Measurements from ENCODE around the gene NTRK1. TPM values are rescaled to one million over a fixed set of nuclear protein-coding genes. Genes with fewer than 3 reads are reported as not detected.

Gene NTRK1
- total RNA-seq, 1 experiment from 2014 or later = 0.24 TPM

- H4K91ac ChIP-seq (ENCODE audit: insufficient read length, low read depth, low read length) = no peak overlapping the region
- no peak overlapping the region for H3K56ac ChIP-seq (ENCODE audit: insufficient read length, low read depth, low read length)
- H3K27ac ChIP-seq (ENCODE audit: insufficient read length, low read depth, low read length) = no peak overlapping the region
- no peaks in the 10 kb centered on the region; the same call in 1 of the 2 replicates for H3K27me3 ChIP-seq (ENCODE audit: insufficient read depth, low read length)
- Mint-ChIP-seq H3K4me1 (peaks cover 4 to 17% of the 10 kb centered on the region in 2 experiments), H3K4me3 (no peak overlapping the region), H3K27me3 (ENCODE audit: low read depth) (peaks cover 71% of the 10 kb centered on the region), H3K27ac (peak overlapping the region; percentile 1 to 54 (median 4); a peak in 2 of 7 replicates), H3K9me3 (no peaks in the 10 kb centered on the region; a peak in 1 of 5 replicates), H3K36me3 (ENCODE audit: insufficient read depth in 1 of 3, low read depth in 3 of 3) (no peaks in the 10 kb centered on the region)
- no peak overlapping the region for H2AFZ ChIP-seq (ENCODE audit: low read length)
- H3K23me2 ChIP-seq (ENCODE audit: insufficient read length, low read depth, low read length, poor library complexity, severe bottlenecking) = no peaks in the 10 kb centered on the region
- no peak overlapping the region for H3K4me2 ChIP-seq (ENCODE audit: insufficient read depth, insufficient read length, low read length)
- no peak overlapping the region for H2BK15ac ChIP-seq (ENCODE audit: low read depth, low read length)
- no peak overlapping the region for H3T11ph ChIP-seq (ENCODE audit: low read length)
- H4K8ac ChIP-seq (replicated peaks; ENCODE audit: insufficient read length, low read depth, low read length) = no peak overlapping the region
- H3K79me1 ChIP-seq (ENCODE audit: insufficient read depth, low read depth, low read length, poor library complexity, severe bottlenecking) = no peaks in the 10 kb centered on the region
- no peaks in the 10 kb centered on the region for H4K20me1 ChIP-seq (ENCODE audit: control insufficient read depth, insufficient read depth, insufficient read length)
- H3K18ac ChIP-seq (ENCODE audit: insufficient read length, low read depth, low read length) = no peak overlapping the region
- TF ChIP-seq, protein P1, sequence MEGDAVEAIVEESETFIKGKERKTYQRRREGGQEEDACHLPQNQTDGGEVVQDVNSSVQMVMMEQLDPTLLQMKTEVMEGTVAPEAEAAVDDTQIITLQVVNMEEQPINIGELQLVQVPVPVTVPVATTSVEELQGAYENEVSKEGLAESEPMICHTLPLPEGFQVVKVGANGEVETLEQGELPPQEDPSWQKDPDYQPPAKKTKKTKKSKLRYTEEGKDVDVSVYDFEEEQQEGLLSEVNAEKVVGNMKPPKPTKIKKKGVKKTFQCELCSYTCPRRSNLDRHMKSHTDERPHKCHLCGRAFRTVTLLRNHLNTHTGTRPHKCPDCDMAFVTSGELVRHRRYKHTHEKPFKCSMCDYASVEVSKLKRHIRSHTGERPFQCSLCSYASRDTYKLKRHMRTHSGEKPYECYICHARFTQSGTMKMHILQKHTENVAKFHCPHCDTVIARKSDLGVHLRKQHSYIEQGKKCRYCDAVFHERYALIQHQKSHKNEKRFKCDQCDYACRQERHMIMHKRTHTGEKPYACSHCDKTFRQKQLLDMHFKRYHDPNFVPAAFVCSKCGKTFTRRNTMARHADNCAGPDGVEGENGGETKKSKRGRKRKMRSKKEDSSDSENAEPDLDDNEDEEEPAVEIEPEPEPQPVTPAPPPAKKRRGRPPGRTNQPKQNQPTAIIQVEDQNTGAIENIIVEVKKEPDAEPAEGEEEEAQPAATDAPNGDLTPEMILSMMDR (conservative IDR thresholded peaks at IDR 0.05) = no peak
- no peak overlapping the region for H3K9ac ChIP-seq (ENCODE audit: extremely low read depth, insufficient read length, low read length)
- H2BK20ac ChIP-seq (ENCODE audit: low read depth, low read length, poor library complexity, severe bottlenecking) = no peak overlapping the region
- H3K9me3 ChIP-seq (ENCODE audit: control insufficient read depth, low read depth, low read length) = no peaks in the 10 kb centered on the region
- H2AK5ac ChIP-seq (ENCODE audit: insufficient read length, low read length) = no peak overlapping the region
- no peak overlapping the region for H3K4ac ChIP-seq (ENCODE audit: low read depth, low read length)
- no peak overlapping the region for H2BK5ac ChIP-seq (ENCODE audit: insufficient read length, low read length)
- H3K23ac ChIP-seq (ENCODE audit: insufficient read length, low read depth, low read length) = no peak overlapping the region
- no peak overlapping the region for H2BK120ac ChIP-seq (ENCODE audit: low read depth, low read length, poor library complexity, severe bottlenecking)
- H3K14ac ChIP-seq (ENCODE audit: insufficient read depth, low read length) = no peak overlapping the region
- no peak overlapping the region for H4K5ac ChIP-seq (ENCODE audit: insufficient read length, low read depth, low read length)
- no peak overlapping the region for H2BK12ac ChIP-seq (ENCODE audit: insufficient read length, low read depth, low read length)
- WGBS (ENCODE audit: extremely low coverage, insufficient read length, low lambda C conversion rate) = no CpG with 5 or more reads among the region's 16 CpGs
- no peaks in the 10 kb centered on the region for H3K4me1 ChIP-seq (ENCODE audit: insufficient read depth, low read length)
- DNase-seq = no peak
- no peaks in the 10 kb centered on the region for H3K79me2 ChIP-seq (ENCODE audit: insufficient read depth, low read length)
Measured at GRCh38 chr1:156874572-156875340, 14.1 kb downstream of the NTRK1 start.

All from H9 (cell line).